Keratinocyte (primary cell): ENCODE measurements around the gene PTPRN2. TPM values are rescaled to one million over a fixed set of nuclear protein-coding genes. Genes with fewer than 3 reads are reported as not detected.

Experiments used
- DNase-seq: peaks from one replicate; pipeline ENCODE4 v3.0.0-alpha.2; 2011; ENCODE audit warnings: low read depth, missing footprints, low spot score
- FAIRE-seq: peaks from 2 replicates; lab custom pipeline; 2011; peaks lifted over from hg19 to GRCh38; lab: Jason Lieb, UNC
- H2AFZ ChIP-seq: 2 replicates; pipeline ENCODE4 v1.6.0; 2012; ENCODE audit warnings: low read length, control low read depth, inconsistent platforms; ENCODE audit not compliant: control insufficient read depth
- H3K27ac ChIP-seq: 2 replicates; pipeline ENCODE4 v1.5.1; 2011; ENCODE audit warnings: low read length; ENCODE audit not compliant: control insufficient read depth, insufficient read depth
- H3K27me3 ChIP-seq: 3 replicates; pipeline ENCODE4 v1.6.0; 2011; ENCODE audit warnings: low read length; ENCODE audit not compliant: control insufficient read depth, insufficient read depth; ENCODE audit errors: extremely low read depth
- H3K36me3 ChIP-seq, 2 experiments: 2 replicates in 1 of 2; 3 replicates in 1 of 2; pipeline ENCODE4 v1.5.1; 2011; ENCODE audit warnings: low read length in 2 of 2, mild to moderate bottlenecking in 1 of 2; ENCODE audit not compliant: control insufficient read depth in 2 of 2, insufficient read depth in 2 of 2; ENCODE audit errors: extremely low read depth in 1 of 2
- H3K4me1 ChIP-seq: 3 replicates; pipeline ENCODE4 v1.5.1; 2011; ENCODE audit warnings: low read length; ENCODE audit not compliant: control insufficient read depth, insufficient read depth; ENCODE audit errors: extremely low read depth
- H3K4me2 ChIP-seq: 3 replicates; pipeline ENCODE4 v1.6.0; 2011; ENCODE audit warnings: low read depth, low read length; ENCODE audit not compliant: control insufficient read depth, insufficient read depth; ENCODE audit errors: extremely low read depth
- H3K4me3 ChIP-seq, 3 experiments: fragments of 200-600 bp in 1 of 3; sonication (generic) in 1 of 3; 2 replicates in 2 of 3; 3 replicates in 1 of 3; pipeline ENCODE4 v1.5.1; 2011 to 2016; ENCODE audit warnings: low read length in 3 of 3, mild to moderate bottlenecking in 3 of 3, control low read depth in 2 of 3, inconsistent platforms in 1 of 3, low read depth in 1 of 3, mixed read lengths in 1 of 3, mixed run types in 1 of 3, moderate library complexity in 1 of 3; ENCODE audit not compliant: control insufficient read depth in 2 of 3, insufficient read depth in 2 of 3; ENCODE audit errors: extremely low read depth in 1 of 3
- H3K79me2 ChIP-seq: 2 replicates; pipeline ENCODE4 v1.6.0; 2012; ENCODE audit warnings: low read length; ENCODE audit not compliant: control insufficient read depth, insufficient read depth
- H3K9ac ChIP-seq: 3 replicates; pipeline ENCODE4 v1.6.0; 2011; ENCODE audit warnings: low read length; ENCODE audit not compliant: control insufficient read depth, insufficient read depth; ENCODE audit errors: extremely low read depth
- H3K9me1 ChIP-seq: 3 replicates; pipeline ENCODE4 v1.6.0; 2011; ENCODE audit warnings: low read length; ENCODE audit not compliant: control insufficient read depth, insufficient read depth; ENCODE audit errors: extremely low read depth
- H3K9me3 ChIP-seq: 2 replicates; pipeline ENCODE4 v1.5.1; 2012; ENCODE audit warnings: low read depth, low read length; ENCODE audit not compliant: control insufficient read depth
- H4K20me1 ChIP-seq: 3 replicates; pipeline ENCODE4 v1.6.0; 2011; ENCODE audit warnings: low read length; ENCODE audit not compliant: control insufficient read depth, insufficient read depth; ENCODE audit errors: extremely low read depth
- CTCF ChIP-seq, 3 experiments: IDR thresholded peaks in 1 of 3; conservative IDR thresholded peaks in 1 of 3; optimal IDR thresholded peaks in 1 of 3; 2 replicates in 2 of 3; 3 replicates in 1 of 3; pipeline versions ENCODE3 to v1.5.1; 2011; ENCODE audit warnings: low read length in 3 of 3, mild to moderate bottlenecking in 3 of 3, moderate library complexity in 2 of 3, control low read depth in 1 of 3, inconsistent platforms in 1 of 3; ENCODE audit not compliant: insufficient read depth in 2 of 3; ENCODE audit errors: extremely low read depth in 1 of 3
- EZH2 ChIP-seq: IDR thresholded peaks from one replicate; pipeline ENCODE4 v1.6.1; 2012; ENCODE audit warnings: inconsistent platforms, mild to moderate bottlenecking, low read length, moderate library complexity
- dilution Hi-C: fragments of 300-500 bp; cut with MboI; formaldehyde crosslinking; loops from one replicate; pipeline ENCODE4 v1.7.0; 2020; ENCODE audit warnings: low sequenced_read_pairs; ENCODE audit not compliant: extremely low pct_ligation_motif_present
- polyA plus RNA-seq, 5 experiments: library from polyadenylated mRNA; depleted of rRNA in 3 of 5; stranded (reverse) in 3 of 5; stranded (forward) in 1 of 5; unstranded in 1 of 5; fragments of >200 nt; gene quantifications; 1 replicate in 1 of 5; 2 replicates in 3 of 5; 3 replicates in 1 of 5; pipeline versions ENCODE4 v1.2.1 to v1.2.3, GENCODE V29; 2011 to 2012; ENCODE audit warnings: missing spikeins in 2 of 5, low read depth in 1 of 5, low replicate concordance in 1 of 5

The PTPRN2 gene
- polyA plus RNA-seq, 1 donor (not counting 4 experiments of a cell fraction or from before 2014, with no cell fraction given) = not detected

DNA sequence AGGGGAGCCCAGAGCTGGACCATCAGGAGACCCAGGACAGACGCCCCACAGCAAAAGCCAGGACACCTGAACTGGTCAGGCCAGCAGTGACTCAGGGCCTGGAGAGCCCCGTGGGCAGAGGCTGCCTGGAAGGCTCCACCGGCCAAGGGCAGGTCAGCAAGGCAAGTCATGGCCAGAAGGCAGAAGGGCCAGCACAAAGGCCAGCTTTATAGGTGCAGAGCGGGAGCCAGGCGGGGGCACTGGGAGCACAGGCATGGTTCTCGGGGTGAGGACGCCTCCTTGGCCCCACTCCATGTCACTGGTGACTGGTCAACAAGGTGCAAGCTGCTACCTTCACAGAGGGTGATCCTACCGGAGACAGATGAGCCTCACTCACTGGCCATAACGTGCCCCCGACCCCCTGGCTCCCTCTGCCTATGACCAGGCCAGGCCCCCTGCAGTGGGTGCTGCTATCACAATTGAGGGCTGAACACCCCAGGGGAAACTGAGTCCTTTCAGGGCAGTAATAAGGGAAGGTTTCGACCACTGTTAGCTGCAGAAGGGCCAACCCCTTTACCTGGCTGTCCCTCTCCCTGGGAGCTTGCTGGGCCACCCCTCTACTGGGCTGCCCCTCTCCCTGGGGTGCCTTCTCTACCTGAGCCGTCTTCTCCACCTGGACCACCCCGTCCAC, 317.4 kb downstream of the PTPRN2 start:
- Histone ChIP-seq H3K36me3 (no peaks in the 10 kb centered on the region), H3K4me2 (no peak overlapping the region), H3K9ac (no peak overlapping the region), H3K4me1 (no peaks in the 10 kb centered on the region), H4K20me1 (no peaks in the 10 kb centered on the region), H2AFZ (no peak overlapping the region), H3K9me3 (peaks cover 9% of the 10 kb centered on the region), H3K27me3 (no peaks in the 10 kb centered on the region), H3K9me1 (no peaks in the 10 kb centered on the region), H3K27ac (no peak overlapping the region), H3K79me2 (no peaks in the 10 kb centered on the region), H3K4me3 (no peak overlapping the region)
- TF ChIP-seq CTCF (optimal IDR thresholded peaks at IDR 0.05 in 1 of 3, IDR thresholded peaks at IDR 0.05 in 1 of 3, conservative IDR thresholded peaks at IDR 0.05 in 1 of 3; ENCODE audit: extremely low read depth in 1 of 3, insufficient read depth in 2 of 3, low read length in 3 of 3) (no peak), EZH2 (no peak)
- no peak for FAIRE-seq
- dilution Hi-C loops = no loop called here
- DNase-seq = no peak

DNA sequence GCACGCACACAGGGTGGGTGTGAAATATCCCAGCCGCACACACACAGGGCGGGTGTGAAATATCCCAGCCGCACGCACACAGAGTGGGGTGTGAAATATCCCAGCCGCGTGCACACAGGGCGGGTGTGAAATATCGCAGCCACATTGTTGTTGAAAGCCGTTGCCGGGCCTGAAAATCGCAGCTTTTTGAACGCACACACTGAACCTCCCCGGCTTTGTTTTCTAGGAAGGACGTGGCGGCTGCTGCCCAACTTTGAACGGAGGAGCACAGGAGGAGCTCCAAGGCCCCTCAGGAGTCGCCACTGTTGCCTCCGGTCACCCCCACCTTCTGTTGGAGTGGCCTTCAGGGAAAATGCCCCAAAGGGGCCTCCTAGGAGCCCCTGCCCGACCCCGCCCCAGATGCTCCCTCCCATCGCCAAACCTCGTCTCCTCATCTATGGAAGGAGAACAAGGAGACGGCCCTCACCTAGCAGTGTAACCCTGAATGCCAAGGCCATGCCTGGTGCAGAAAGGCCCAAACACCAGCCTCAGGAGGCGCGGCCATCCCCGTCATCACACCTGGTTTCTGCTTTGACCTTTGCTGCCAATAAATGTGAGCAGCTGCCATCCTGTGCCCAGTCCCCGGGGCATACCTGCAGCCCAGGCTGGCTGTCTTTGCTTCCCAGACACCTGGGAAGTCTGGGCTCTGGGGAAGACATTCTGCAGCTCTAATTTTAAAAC, 318.6 kb downstream of the PTPRN2 start:
- dilution Hi-C loops = no loop called here
- no peaks in the 10 kb centered on the region for H3K79me2 ChIP-seq
- no peak overlapping the region for H3K27ac ChIP-seq
- no peak overlapping the region for H2AFZ ChIP-seq
- peaks cover 13% of the 10 kb centered on the region for H3K9me3 ChIP-seq
- no peak overlapping the region for H3K9ac ChIP-seq
- H3K36me3 ChIP-seq = no peaks in the 10 kb centered on the region
- no peak overlapping the region for H3K4me3 ChIP-seq
- no peaks in the 10 kb centered on the region for H4K20me1 ChIP-seq
- no peak for FAIRE-seq
- no peak for TF ChIP-seq EZH2
- no peak for TF ChIP-seq CTCF (optimal IDR thresholded peaks at IDR 0.05 in 1 of 3, IDR thresholded peaks at IDR 0.05 in 1 of 3, conservative IDR thresholded peaks at IDR 0.05 in 1 of 3; ENCODE audit: extremely low read depth in 1 of 3, insufficient read depth in 2 of 3, low read length in 3 of 3)
- no peaks in the 10 kb centered on the region for H3K4me1 ChIP-seq
- no peaks in the 10 kb centered on the region for H3K9me1 ChIP-seq
- H3K4me2 ChIP-seq = no peak overlapping the region
- no peaks in the 10 kb centered on the region for H3K27me3 ChIP-seq
- no peak for DNase-seq
